Thymus (tissue), 11 donors: Measurements from ENCODE around the gene EME1. TPM values are rescaled to one million over a fixed set of nuclear protein-coding genes. Genes with fewer than 3 reads are reported as not detected.
A peak's percentile ranks its signal among the peaks of the same experiment; 100 is the strongest.
"Not testable (repeated sequence)": the region's sequence is repeated elsewhere in the genome, so short reads cannot be mapped to it uniquely, and the experiment has no call there.

Experiments used
- DNase-seq, 9 donors: peaks; one replicate each; pipeline ENCODE4 v3.0.0-alpha.2; 2013; ENCODE audit warnings: low spot score in 9 of 9, low read depth in 6 of 9, missing footprints in 1 of 9
- H3K27ac ChIP-seq, 2 donors: one replicate each; pipeline ENCODE4 v1.5.1; 2013; ENCODE audit warnings: control low read depth in 1 of 2, low read depth in 1 of 2, low read length in 1 of 2, mild to moderate bottlenecking in 1 of 2, moderate library complexity in 1 of 2
- H3K27me3 ChIP-seq, 2 donors: one replicate each; pipeline ENCODE4 v1.5.1; 2013; ENCODE audit warnings: low read length in 1 of 2; ENCODE audit not compliant: control insufficient read depth in 2 of 2, insufficient read depth in 1 of 2
- H3K36me3 ChIP-seq, 2 donors: one replicate each; pipeline ENCODE4 v1.5.1; 2013; ENCODE audit warnings: low read length in 1 of 2, mild to moderate bottlenecking in 1 of 2, moderate library complexity in 1 of 2; ENCODE audit not compliant: control insufficient read depth in 2 of 2, insufficient read depth in 2 of 2
- H3K4me1 ChIP-seq, 2 donors: one replicate each; pipeline ENCODE4 v1.5.1; 2013; ENCODE audit warnings: low read length in 2 of 2; ENCODE audit not compliant: control insufficient read depth in 2 of 2, insufficient read depth in 2 of 2
- H3K4me3 ChIP-seq, 2 donors: one replicate each; pipeline ENCODE4 v1.5.1; 2013; ENCODE audit warnings: low read length in 2 of 2, control low read depth in 1 of 2, mild to moderate bottlenecking in 1 of 2
- H3K9me3 ChIP-seq, 2 donors: one replicate each; pipeline ENCODE4 v1.5.1; 2013; ENCODE audit warnings: low read length in 1 of 2, mild to moderate bottlenecking in 1 of 2; ENCODE audit not compliant: control insufficient read depth in 2 of 2, insufficient read depth in 1 of 2
- WGBS: extraction: QIAGEN DNeasy Blood & Tissue Kit; methylation state at CpG from one replicate; pipeline ENCODE4 v1.1.7; 2013; 5-methylcytosine and 5-hydroxymethylcytosine counted together
- polyA plus RNA-seq: library from polyadenylated mRNA; stranded (reverse); fragments of 200-250 nt; gene quantifications from one replicate; pipeline ENCODE4 v1.2.3, GENCODE V29; 2013
- total RNA-seq: library from RNA; stranded (reverse); fragments of 120-200 nt; gene quantifications from one replicate; pipeline ENCODE4 v1.2.4, GENCODE V29; 2013
- donor health status: healthy.

The EME1 gene
- total and polyA plus RNA-seq, 2 donors, result 1.4 to 7.7 TPM

DNA sequence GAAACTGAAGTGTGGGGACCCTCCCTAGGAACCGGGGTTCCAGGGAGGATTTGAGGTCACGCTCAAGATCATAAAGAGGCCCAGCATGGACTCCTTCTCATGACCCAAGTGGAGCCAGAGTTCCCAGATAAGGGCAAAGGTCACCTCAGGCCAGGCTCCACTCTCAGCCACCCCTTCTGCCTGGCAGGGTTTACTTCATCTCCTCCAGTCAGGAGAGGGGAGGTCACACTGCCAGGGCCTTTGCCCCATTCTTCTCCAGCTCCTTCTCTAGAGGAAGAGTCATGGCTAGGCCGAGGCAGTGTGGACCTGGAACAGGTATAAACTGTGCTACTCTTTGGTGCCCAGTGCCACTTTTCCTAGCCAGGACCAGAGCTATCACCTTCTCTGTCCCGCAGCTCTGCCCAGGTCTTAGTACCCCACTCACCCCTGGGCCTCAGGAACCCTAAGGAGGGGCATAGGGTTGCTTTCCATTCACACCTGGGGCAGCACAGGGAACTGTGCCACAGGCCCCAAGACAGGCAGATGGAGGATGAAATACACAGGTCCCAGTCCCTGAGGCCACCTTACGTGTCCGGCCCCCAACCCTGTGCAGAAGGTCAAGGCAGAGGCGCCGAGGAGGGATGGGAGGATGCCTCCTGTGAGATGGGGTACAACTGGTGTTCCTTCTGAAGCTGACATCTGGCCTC, 52.1 kb downstream of the EME1 start:
- Histone ChIP-seq H3K9me3 (no peaks in the 10 kb centered on the region), H3K36me3 (no peaks in the 10 kb centered on the region), H3K4me3 (peak overlapping the region; percentile 62 to 85), H3K4me1 (peaks cover 6 to 31% of the 10 kb centered on the region in 2 donors), H3K27me3 (no peaks in the 10 kb centered on the region), H3K27ac (no peak overlapping the region)
- 94% methylated on average over 8 of the region's 8 CpGs for WGBS
- no peak for DNase-seq

DNA sequence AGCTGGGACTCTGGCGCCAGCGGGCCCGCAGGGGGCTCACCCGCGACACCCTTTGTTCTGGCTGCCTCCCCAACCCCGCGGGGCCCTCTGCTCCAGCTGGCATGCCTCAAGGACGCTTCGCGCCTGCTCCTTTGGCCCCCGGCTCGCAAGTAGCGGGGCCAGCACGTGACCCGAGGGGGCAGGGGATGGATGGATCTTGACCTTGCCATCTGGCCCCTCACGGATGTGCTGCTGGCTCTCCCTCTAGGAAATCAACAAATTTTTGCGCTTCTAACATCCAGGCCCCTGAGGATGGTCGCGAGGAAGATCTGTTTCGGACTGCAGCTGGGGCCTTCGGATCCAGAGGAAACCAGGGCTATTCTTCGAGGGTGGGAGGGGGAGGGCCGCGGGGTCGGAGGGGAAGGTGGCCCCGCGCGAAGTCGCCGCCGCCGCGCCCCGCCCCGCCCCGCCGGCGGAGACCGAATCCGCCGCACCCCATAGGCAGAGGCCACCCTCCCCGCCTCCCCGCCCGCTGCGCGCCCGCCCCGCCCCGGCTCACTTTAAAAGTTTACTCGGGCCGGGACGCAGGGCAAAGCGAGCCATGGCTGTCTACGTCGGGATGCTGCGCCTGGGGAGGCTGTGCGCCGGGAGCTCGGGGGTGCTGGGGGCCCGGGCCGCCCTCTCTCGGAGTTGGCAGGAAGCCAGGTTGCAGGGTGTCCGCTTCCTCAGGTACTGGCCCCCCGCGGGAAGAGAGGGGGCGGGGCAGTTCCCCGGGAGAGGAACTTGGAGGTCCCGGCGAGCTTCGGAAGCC, 52.8 kb downstream of the EME1 start, which contains the start of gene ACSF2:
ACSF2 (plus strand) TSS at position 537 of the 790 bp plus-strand sequence; CDS start at position 581, 44 bp downstream.
- peak in 5 of 9 donors; percentile 39 to 68 (median 41) for DNase-seq
- Histone ChIP-seq H3K27ac (peak within 1 kb of the TSS; percentile 43 to 80), H3K4me1 (peaks cover 6 to 31% of the 10 kb centered on the region in 2 donors), H3K4me3 (peak within 1 kb of the TSS; percentile 62 to 85), H3K36me3 (no peaks in the 10 kb centered on the region), H3K27me3 (no peaks in the 10 kb centered on the region), H3K9me3 (no peaks in the 10 kb centered on the region)
- WGBS, result under 1% methylated on average over 70 of the region's 70 CpGs

DNA sequence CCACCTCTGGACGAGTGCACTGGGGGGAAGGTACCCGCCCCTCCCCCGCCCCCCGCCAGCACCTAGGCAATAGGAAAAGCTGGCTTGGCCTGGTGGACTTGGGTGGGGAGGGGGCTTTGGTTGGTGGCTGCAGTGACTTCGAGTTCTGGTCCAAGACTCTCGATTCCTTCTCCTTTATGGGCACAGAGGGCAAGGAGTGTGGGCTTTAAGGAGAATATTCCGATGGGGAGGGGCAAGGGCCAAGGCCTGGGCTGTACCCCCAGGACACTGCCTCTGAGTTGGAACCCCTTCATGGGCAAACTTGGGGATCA, 53.4 kb downstream of the EME1 start:
- DNase-seq, result no peak
- Histone ChIP-seq H3K9me3 (no peaks in the 10 kb centered on the region), H3K27ac (peak overlapping the region; percentile 43 to 80), H3K27me3 (no peaks in the 10 kb centered on the region), H3K4me3 (peak overlapping the region; percentile 62 to 85), H3K4me1 (peaks cover 6 to 27% of the 10 kb centered on the region in 2 donors), H3K36me3 (no peaks in the 10 kb centered on the region)
- 3% methylated on average over 7 of the region's 7 CpGs for WGBS

DNA sequence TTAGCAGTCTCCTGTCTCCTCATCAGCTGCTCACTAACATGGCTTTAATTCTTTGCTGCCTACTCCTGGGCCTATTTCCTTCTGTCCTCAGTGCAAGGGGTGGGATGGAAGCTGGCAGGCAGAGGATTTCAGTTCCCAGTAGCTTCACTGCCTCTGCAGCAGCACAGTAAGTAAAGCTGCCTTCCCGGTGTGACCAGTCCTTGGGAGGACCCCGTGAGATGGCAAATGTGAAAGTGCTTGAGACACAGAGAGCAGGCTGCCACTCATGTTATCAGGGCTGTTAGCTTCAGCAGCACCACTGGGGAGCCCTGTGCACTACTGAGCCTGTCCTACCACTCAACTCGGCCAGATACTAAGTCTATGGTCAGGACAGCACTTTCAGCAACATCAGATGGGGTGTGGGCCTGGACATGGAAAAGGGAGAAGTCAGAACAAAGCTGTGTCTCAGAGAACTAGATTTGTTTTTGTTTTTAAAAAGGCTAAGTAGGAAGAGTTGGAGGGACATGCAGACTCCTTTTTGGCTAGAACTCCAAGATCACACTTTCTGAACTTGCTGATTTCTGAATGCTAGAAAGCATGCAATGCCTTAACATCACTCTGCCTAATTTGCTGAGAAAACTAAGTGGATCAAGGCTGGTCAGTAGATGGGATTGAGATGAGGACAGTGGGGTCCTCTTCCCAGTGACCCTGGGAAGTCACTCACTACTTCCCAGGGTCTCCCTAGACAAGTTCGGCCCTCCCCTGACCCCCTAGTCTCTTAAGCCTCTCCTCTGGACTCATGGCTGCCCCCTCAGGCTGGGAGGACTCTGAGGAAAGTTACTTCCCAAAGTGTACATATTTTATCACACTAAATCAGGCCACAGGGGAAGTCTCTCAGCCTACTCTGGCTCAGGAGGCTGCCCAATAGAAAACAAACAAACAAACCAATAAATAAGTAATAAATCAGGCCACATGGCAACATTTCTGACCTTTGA, 54.1 kb downstream of the EME1 start:
- Histone ChIP-seq H3K27me3 (no peaks in the 10 kb centered on the region), H3K27ac (peak overlapping the region; percentile 40 to 54), H3K36me3 (no peaks in the 10 kb centered on the region), H3K4me1 (peaks cover 6 to 27% of the 10 kb centered on the region in 2 donors), H3K9me3 (no peaks in the 10 kb centered on the region), H3K4me3 (peak overlapping the region; percentile 62 to 85)
- DNase-seq, result peak in 2 of 9 donors; percentile 9 to 31
- WGBS, result 32% methylated on average over 4 of the region's 4 CpGs

DNA sequence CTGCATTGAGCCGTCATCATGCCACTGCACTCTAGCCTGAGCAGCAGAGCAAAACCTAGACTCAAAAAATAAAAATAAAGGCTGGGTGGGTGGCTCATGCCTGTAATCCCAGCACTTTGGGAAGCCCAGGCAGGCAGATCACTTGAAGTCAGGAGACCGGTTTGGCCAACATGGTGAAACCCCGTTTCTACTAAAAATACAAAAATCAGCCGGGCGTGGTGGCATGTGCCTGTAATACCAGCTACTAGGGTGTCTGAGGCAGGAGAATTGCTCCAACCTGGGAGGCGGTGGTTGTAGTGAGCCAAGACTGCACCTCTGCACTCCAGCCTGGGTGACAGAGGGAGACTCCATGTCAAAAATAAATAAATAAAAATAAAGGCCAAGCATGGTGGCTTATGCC, 55.1 kb downstream of the EME1 start:
- H3K27me3 ChIP-seq, H3K27ac ChIP-seq, H3K9me3 ChIP-seq, H3K36me3 ChIP-seq, H3K4me3 ChIP-seq, DNase-seq: not testable (repeated sequence)
- H3K4me1 ChIP-seq, result peaks cover 6 to 27% of the 10 kb centered on the region in 2 donors
- 84% methylated on average over 6 of the region's 6 CpGs for WGBS

DNA sequence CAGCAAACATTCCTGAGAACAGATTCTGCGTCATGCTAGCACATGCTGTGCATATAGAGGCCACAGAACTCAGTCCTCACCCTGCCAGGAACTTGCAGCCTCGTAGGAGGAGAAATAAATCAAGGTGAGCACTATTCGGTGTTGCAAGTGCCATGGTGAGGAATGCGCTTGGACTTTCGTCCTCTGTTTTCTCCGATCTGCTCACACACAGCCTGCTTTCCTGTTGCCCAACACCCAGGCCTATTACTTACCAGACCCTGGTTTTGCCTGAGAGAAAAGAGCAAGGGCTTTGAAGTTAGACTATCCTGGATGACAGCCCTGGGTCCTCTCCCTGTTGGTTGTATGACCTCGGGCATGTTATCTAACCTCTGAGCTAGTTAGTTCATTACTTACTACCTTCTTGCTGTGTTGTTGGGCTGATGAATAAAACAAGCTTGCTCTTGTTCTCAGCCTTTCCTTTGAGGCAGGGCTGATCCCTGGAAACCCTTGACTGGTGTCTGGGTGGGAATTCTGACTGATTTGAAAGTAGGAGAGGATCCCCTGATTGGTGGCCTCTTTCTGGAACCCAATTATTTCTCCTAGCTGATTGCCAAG, 55.9 kb downstream of the EME1 start:
- H3K36me3 ChIP-seq, result no peaks in the 10 kb centered on the region
- H3K4me3 ChIP-seq, result no peak overlapping the region
- H3K9me3 ChIP-seq, result no peaks in the 10 kb centered on the region
- H3K27me3 ChIP-seq, result no peaks in the 10 kb centered on the region
- WGBS, result 93% methylated on average over 7 of the region's 7 CpGs
- H3K27ac ChIP-seq, result no peak overlapping the region
- DNase-seq, result no peak
- peaks cover 6 to 27% of the 10 kb centered on the region in 2 donors for H3K4me1 ChIP-seq

DNA sequence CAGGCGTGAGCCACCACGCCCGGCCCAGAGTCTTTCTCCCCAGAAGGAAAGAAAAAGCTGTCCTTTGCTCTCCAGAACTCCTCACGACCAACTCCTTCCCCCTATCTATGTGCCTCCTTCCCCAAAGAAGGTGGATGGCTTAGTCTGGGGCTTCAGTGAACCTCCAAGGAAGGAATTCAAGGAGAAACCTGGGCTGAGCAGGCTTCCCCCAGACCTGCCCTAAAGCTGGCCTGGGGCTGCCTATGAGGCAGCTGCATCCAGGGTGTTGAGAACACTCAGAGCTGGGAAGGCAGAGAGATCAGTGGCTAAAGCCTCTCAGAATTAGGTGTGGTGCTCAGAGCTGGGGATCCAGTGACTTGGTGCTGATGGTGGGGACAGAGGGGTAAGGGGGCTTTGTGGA, 56.8 kb downstream of the EME1 start:
- WGBS, result 99% methylated on average over 4 of the region's 4 CpGs
- Histone ChIP-seq H3K9me3 (no peaks in the 10 kb centered on the region), H3K4me3 (no peak overlapping the region), H3K4me1 (peaks cover 6 to 27% of the 10 kb centered on the region in 2 donors), H3K36me3 (no peaks in the 10 kb centered on the region), H3K27ac (peak overlapping the region in 1 of 2 donors; percentile 49), H3K27me3 (no peaks in the 10 kb centered on the region)
- no peak for DNase-seq
